GM11168 (cell line): ENCODE measurements around the gene DSCAML1.

Experiments
- in situ Hi-C: fragments of 300-500 bp; cut with MboI; formaldehyde crosslinking; loops from one replicate; pipeline ENCODE4 v1.12.0; 2022; ENCODE audit warnings: low sequenced_read_pairs; ENCODE audit not compliant: unreplicated experiment

The DSCAML1 gene

GRCh38 chr11:117492578-117493251 lies 304.3 kb downstream of the DSCAML1 start:
- in situ Hi-C loops, result no loop called here

- in situ Hi-C loops, result no loop called here
These were observed 306.1 kb downstream of the DSCAML1 start for GRCh38 chr11:117490911-117491310.

- in situ Hi-C loops, result no loop called here
These were observed 306.9 kb downstream of the DSCAML1 start for GRCh38 chr11:117489999-117490679.

GRCh38 chr11:117488996-117489952 lies 307.7 kb downstream of the DSCAML1 start:
- in situ Hi-C loops, result no loop called here

- in situ Hi-C loops, result no loop called here
These were observed 311.0 kb downstream of the DSCAML1 start for GRCh38 chr11:117486059-117486458.

- in situ Hi-C loops, result no loop called here
These were observed 312.9 kb downstream of the DSCAML1 start for GRCh38 chr11:117484156-117484555.

GRCh38 chr11:117483372-117483771 lies 313.6 kb downstream of the DSCAML1 start:
- in situ Hi-C loops, result no loop called here

GRCh38 chr11:117482881-117483280 lies 314.1 kb downstream of the DSCAML1 start:
- in situ Hi-C loops, result no loop called here

- in situ Hi-C loops, result no loop called here
These were observed 315.1 kb downstream of the DSCAML1 start for GRCh38 chr11:117481885-117482284.

GRCh38 chr11:117481036-117481435 lies 316.0 kb downstream of the DSCAML1 start:
- in situ Hi-C loops, result no loop called here

- in situ Hi-C loops, result no loop called here
These were observed 316.8 kb downstream of the DSCAML1 start for GRCh38 chr11:117480221-117480620.

- in situ Hi-C loops, result no loop called here
These were observed 317.6 kb downstream of the DSCAML1 start for GRCh38 chr11:117479372-117479771.

GRCh38 chr11:117478926-117479325 lies 318.1 kb downstream of the DSCAML1 start:
- in situ Hi-C loops, result no loop called here

- in situ Hi-C loops, result no loop called here
These were observed 318.7 kb downstream of the DSCAML1 start for GRCh38 chr11:117478126-117478860.

- in situ Hi-C loops, result no loop called here
These were observed 319.3 kb downstream of the DSCAML1 start for GRCh38 chr11:117477721-117478120.

- in situ Hi-C loops, result no loop called here
These were observed 320.4 kb downstream of the DSCAML1 start for GRCh38 chr11:117476531-117477142.

GRCh38 chr11:117475716-117476530 lies 321.1 kb downstream of the DSCAML1 start:
- in situ Hi-C loops, result no loop called here

GRCh38 chr11:117473481-117474091 lies 323.4 kb downstream of the DSCAML1 start:
- in situ Hi-C loops, result no loop called here
